HG03521 (cell line): ENCODE measurements around the gene HPD.

Experiments used
- ATAC-seq: cut with Tn5 transposase; IDR thresholded peaks from one replicate; pipeline ENCODE4 v1.9.1; 2021; ENCODE audit warnings: mild to moderate bottlenecking, moderate library complexity; ENCODE audit not compliant: unreplicated experiment

HPD gene

GRCh38 chr12:121812320-121812871, 46.3 kb downstream of the HPD start:
- ATAC-seq: peak; percentile 11

GRCh38 chr12:121811434-121812319, 47.0 kb downstream of the HPD start:
- peak; percentile 62 for ATAC-seq

GRCh38 chr12:121810833-121811433, 47.7 kb downstream of the HPD start:
- ATAC-seq: no peak

- no peak for ATAC-seq
Measured at GRCh38 chr12:121810234-121810817, 48.3 kb downstream of the HPD start.

GRCh38 chr12:121809712-121810116, 48.9 kb downstream of the HPD start:
- ATAC-seq: no peak

GRCh38 chr12:121808623-121809022, 50.0 kb downstream of the HPD start:
- no peak for ATAC-seq

GRCh38 chr12:121807642-121808347, 50.9 kb downstream of the HPD start:
- no peak for ATAC-seq

GRCh38 chr12:121806546-121807423, 51.9 kb downstream of the HPD start:
- no peak for ATAC-seq

GRCh38 chr12:121806009-121806545, 52.6 kb downstream of the HPD start:
- no peak for ATAC-seq

- ATAC-seq: no peak
Measured at GRCh38 chr12:121805171-121806008, 53.3 kb downstream of the HPD start.

- no peak for ATAC-seq
Measured at GRCh38 chr12:121804417-121805111, 54.1 kb downstream of the HPD start.

- ATAC-seq: no peak
Measured at GRCh38 chr12:121803861-121804416, 54.7 kb downstream of the HPD start, which contains the start of gene SETD1B. TSS of gene SETD1B (plus strand) at chr12:121804009. CDS start at chr12:121804738, 729 bp downstream.

GRCh38 chr12:121802843-121803698, 55.6 kb downstream of the HPD start:
- ATAC-seq: peak; percentile 37

GRCh38 chr12:121802485-121802842, 56.2 kb downstream of the HPD start:
- ATAC-seq: no peak

- ATAC-seq: no peak
Measured at GRCh38 chr12:121801595-121802484, 56.8 kb downstream of the HPD start.
